Urothelium cell line (cell line): ENCODE results near the gene RAB31.

Experiments
- DNase-seq: peaks from one replicate; pipeline ENCODE4 v3.0.0; 2011; ENCODE audit warnings: low spot score, mixed read lengths
- FAIRE-seq: peaks from 2 replicates; lab custom pipeline; 2011; peaks lifted over from hg19 to GRCh38; lab: Jason Lieb, UNC

The RAB31 gene

GRCh38 chr18:9710037-9710436, 1.9 kb downstream of the RAB31 start:
- no peak for DNase-seq
- FAIRE-seq, result no peak

- FAIRE-seq (no peak), DNase-seq (no peak)
Measured at GRCh38 chr18:9711361-9712129, 3.4 kb downstream of the RAB31 start.

GRCh38 chr18:9712130-9712577, 4.1 kb downstream of the RAB31 start:
- FAIRE-seq (no peak), DNase-seq (no peak)

GRCh38 chr18:9712611-9713010, 4.5 kb downstream of the RAB31 start:
- DNase-seq (no peak), FAIRE-seq (no peak)

- no peak for FAIRE-seq
- DNase-seq, result no peak
Measured at GRCh38 chr18:9714266-9715087, 6.4 kb downstream of the RAB31 start.

GRCh38 chr18:9715088-9715343, 6.9 kb downstream of the RAB31 start:
- no peak for FAIRE-seq
- DNase-seq, result no peak

- no peak for DNase-seq
- no peak for FAIRE-seq
Measured at GRCh38 chr18:9715978-9716774, 8.1 kb downstream of the RAB31 start.

- FAIRE-seq (no peak), DNase-seq (no peak)
Measured at GRCh38 chr18:9716780-9717563, 8.9 kb downstream of the RAB31 start.

- FAIRE-seq (no peak), DNase-seq (peak; percentile 87)
Measured at GRCh38 chr18:9719421-9719981, 11.4 kb downstream of the RAB31 start.

- no peak for DNase-seq
- FAIRE-seq, result no peak
Measured at GRCh38 chr18:9720327-9720726, 12.2 kb downstream of the RAB31 start.

- peak; percentile 81 for FAIRE-seq
- no peak for DNase-seq
Measured at GRCh38 chr18:9721893-9722550, 13.9 kb downstream of the RAB31 start.

- FAIRE-seq (no peak), DNase-seq (no peak)
Measured at GRCh38 chr18:9722691-9723090, 14.6 kb downstream of the RAB31 start.

- FAIRE-seq, result no peak
- no peak for DNase-seq
Measured at GRCh38 chr18:9724797-9725585, 16.9 kb downstream of the RAB31 start.

GRCh38 chr18:9726175-9726574, 18.1 kb downstream of the RAB31 start:
- FAIRE-seq, result no peak
- DNase-seq, result no peak

- no peak for DNase-seq
- no peak for FAIRE-seq
Measured at GRCh38 chr18:9726936-9727335, 18.8 kb downstream of the RAB31 start.

GRCh38 chr18:9730786-9731185, 22.7 kb downstream of the RAB31 start:
- FAIRE-seq (peak; percentile 30), DNase-seq (no peak)

GRCh38 chr18:9731380-9731779, 23.3 kb downstream of the RAB31 start:
- DNase-seq, result peak; percentile 90
- peak; percentile 92 for FAIRE-seq

- no peak for FAIRE-seq
- no peak for DNase-seq
Measured at GRCh38 chr18:9732031-9732430, 23.9 kb downstream of the RAB31 start.

GRCh38 chr18:9734189-9734588, 26.1 kb downstream of the RAB31 start:
- DNase-seq, result no peak

More at GRCh38 chr18:9734189-9734588, 26.1 kb downstream of the RAB31 start:
- FAIRE-seq, result no peak
